MG63 (cell line): ENCODE data around the gene DCST1. TPM values are rescaled to one million over a fixed set of nuclear protein-coding genes. Genes with fewer than 3 reads are reported as not detected.

Source experiments
- DNase-seq: peaks from one replicate; pipeline ENCODE4 v3.0.0-alpha.2; 2020
- H3K27me3 ChIP-seq: fragments of 250-450 bp; sonication (Bioruptor Pico); 2 replicates; pipeline ENCODE4 v1.5.1; 2020; ENCODE audit warnings: mild to moderate bottlenecking, moderate library complexity
- H3K36me3 ChIP-seq: fragments of 250-450 bp; sonication (Bioruptor Pico); 2 replicates; pipeline ENCODE4 v1.5.1; 2020; ENCODE audit warnings: mild to moderate bottlenecking, moderate library complexity
- H3K4me3 ChIP-seq: fragments of 250-450 bp; sonication (Bioruptor Pico); 2 replicates; pipeline ENCODE4 v1.5.1; 2020; ENCODE audit warnings: mild to moderate bottlenecking, moderate library complexity
- H3K9me3 ChIP-seq: fragments of 250-450 bp; sonication (Bioruptor Pico); 2 replicates; pipeline ENCODE4 v1.5.1; 2020; ENCODE audit warnings: mild to moderate bottlenecking, moderate library complexity
- total RNA-seq: library from RNA; depleted of rRNA; stranded (reverse); fragments of >200 nt; shearing (Covaris generic); gene quantifications from 2 replicates; pipeline ENCODE4 v1.2.3, GENCODE V29; 2014; ENCODE audit warnings: low replicate concordance

The DCST1 gene
- total RNA-seq, 1 experiment from 2014 or later: not detected

DNA sequence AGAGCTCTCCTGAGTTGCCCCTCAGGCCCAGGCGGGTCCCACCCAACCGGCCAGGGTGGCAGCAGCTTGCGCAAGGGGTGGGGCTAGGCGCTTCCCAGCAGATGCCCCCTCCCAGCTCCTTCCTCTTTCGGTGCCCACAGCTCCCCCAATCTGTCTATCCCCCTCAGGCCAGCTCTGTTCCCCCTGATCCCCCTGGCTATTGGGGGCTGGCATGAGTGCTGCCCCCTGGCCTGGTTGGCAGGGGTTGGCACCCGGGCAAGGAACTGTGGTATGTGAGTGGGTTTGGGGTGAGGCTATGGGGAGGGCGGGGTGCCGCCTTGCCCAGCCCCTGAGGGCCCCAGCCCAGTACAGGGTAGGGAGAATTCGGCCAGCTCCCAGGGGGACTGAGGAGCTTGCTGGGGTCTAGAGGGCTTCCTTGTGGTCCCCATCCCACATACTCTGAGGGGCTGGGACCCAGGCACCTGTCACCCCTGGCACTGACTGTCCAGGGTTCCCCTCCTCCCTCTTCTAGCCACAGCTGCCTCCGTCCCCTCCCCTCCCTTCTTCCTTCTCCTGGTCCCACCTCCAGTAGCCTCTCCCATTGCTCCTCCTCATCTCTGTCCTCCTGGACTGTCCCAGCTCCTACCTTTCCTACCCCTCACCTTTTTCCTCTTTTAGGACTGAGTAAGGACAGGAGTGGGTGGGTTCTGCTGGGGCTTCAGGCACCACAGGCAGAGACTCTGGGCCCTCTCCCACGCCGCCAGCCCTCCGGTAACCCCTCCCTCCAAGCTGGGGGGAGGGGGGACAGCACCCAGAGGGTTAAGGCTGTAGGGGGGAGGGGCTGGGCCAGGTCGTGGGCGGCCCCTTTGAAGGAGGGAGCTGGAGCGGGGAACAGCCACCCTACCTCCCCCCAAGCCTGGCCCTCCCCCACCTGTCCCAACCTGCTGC, 25.3 kb upstream of the DCST1 start:
- Histone ChIP-seq H3K27me3 (no peaks in the 10 kb centered on the region), H3K9me3 (no peaks in the 10 kb centered on the region), H3K36me3 (peaks cover 76% of the 10 kb centered on the region), H3K4me3 (no peak overlapping the region)
- DNase-seq: no peak

DNA sequence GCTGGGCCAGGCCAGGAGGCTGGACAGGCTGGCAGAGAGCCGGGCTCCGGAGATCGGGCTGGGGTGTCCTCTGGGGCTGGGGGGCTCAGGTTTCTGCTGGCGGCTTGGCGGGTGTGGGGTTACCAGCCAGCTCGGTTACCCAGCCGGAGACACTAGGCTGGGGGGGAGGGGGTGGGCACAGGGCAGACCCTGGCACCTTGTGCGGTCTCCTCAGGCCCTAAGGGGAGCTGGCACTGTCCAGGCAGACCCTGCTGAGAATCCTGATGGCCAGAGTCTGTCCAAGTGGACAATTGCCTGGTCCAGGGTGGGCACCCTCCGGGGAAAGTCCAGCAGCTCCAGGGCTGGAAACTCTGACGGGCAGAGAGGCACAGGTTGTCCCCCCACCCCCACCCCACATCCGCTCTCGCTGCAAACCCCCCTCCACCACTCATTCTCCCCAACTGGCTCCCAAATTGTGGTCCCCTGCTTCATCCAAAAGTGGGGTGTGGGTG, 24.4 kb upstream of the DCST1 start:
- no peak for DNase-seq
- Histone ChIP-seq H3K9me3 (no peaks in the 10 kb centered on the region), H3K36me3 (peaks cover 76% of the 10 kb centered on the region), H3K4me3 (no peak overlapping the region), H3K27me3 (no peaks in the 10 kb centered on the region)

DNA sequence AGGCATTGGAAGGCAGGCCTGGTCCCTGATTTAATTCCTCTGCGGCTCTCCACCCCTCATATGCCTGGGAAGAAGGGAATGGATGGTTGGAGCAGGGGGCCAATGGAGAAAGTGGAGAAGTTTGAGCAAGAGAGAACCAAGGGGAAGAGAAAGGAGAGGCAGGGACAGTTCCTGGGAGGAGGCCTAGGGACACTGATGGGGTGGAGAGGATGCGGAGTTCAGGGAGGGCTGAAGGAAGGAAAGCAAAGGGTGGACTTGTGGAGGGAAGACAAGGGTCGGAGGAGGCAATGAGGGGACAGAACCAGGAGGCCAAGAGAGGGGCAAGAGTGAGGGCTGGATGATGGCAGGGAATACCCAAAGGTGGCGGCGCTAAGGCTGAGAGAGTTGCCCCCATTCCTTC, 23.9 kb upstream of the DCST1 start:
- Histone ChIP-seq H3K27me3 (no peaks in the 10 kb centered on the region), H3K4me3 (no peak overlapping the region), H3K36me3 (peaks cover 76% of the 10 kb centered on the region), H3K9me3 (no peaks in the 10 kb centered on the region)
- DNase-seq: no peak

DNA sequence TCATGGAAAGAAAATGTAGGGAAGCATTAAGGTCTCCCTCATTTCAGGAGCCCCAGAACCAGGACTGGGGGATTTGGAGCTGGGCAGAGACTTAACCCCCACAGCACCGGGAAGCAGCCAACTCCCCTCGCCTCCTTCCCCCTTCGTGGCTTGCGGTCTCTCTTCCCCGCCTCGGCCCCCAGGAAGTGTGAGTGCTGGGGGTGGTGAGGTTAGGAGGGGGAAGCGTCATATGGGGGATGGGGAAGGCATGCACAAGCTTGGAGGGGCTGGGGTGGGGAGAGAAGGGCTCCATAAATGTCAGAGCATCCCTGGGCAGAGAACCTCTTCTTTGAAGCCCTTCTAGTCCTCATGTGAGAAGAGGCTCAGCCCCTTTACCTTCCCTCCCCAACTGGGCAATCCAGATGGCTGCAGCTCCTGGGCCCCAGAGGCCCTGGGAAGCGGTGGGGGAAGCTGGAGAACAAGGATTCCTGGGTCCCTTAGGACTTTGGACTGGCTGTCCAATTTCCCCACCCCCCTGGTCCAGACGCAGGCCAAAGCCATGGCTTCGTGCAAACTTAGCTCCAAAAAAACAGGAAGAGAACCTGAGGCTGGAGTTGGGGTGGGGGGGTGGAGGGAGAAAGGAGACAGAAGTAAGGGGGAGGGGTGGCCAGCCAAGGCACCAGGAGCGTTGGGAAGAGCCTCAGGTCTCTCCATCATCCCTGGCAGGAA, 23.3 kb upstream of the DCST1 start:
- no peaks in the 10 kb centered on the region for H3K27me3 ChIP-seq
- H3K4me3 ChIP-seq: no peak overlapping the region
- no peaks in the 10 kb centered on the region for H3K9me3 ChIP-seq
- peaks cover 80% of the 10 kb centered on the region for H3K36me3 ChIP-seq
- DNase-seq: no peak

DNA sequence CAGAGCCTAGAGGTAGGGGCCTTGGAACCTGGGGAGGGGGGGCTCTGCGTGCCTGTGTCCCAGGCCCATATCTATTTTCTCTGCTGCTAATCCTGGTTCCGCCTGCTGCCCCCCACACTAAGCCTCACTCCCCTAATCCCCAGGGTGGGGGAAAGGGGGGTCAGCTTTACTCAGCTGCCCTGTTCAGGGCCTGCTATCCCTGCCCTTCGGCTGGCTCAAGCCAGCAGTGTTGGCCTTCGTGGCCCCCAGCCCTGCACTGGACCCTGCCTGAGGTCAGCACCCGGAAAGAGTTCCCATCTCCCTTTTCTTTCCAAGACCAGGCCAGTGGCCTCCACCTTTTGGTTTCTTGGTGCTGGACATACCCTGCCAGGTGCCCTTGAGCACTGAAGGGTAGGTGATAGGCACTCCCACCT, 22.6 kb upstream of the DCST1 start:
- Histone ChIP-seq H3K4me3 (no peak overlapping the region), H3K36me3 (peaks cover 83% of the 10 kb centered on the region), H3K27me3 (no peaks in the 10 kb centered on the region), H3K9me3 (no peaks in the 10 kb centered on the region)
- no peak for DNase-seq

DNA sequence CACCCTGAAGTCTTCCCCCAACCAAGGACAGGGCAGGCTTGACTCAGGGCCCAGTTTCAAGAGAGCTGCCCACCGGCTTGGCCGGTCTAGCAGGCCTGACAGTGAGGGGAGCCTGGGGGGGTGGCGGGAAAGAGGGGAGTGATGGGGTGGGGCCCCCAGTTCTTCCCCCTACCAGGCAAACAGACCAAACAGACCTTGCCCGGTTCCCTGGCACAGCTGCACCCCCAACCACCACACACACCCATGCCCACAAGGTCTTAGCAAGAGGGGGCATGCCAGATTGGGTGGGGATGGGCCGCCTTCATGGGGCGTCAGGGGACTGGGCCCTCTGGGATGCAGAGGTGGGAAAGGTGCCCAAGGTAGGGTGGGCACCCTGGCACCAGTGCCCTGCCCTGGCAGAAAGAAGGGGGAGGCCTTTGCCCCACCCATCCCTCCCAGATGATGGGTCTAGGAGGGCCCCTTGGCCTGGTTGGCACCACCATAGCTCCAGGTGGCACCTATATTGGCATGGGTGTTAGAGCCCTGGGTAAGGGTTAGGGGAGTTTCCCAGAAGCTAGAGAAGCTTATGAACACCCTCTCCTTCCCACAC, 22.1 kb upstream of the DCST1 start:
- Histone ChIP-seq H3K27me3 (no peaks in the 10 kb centered on the region), H3K4me3 (no peak overlapping the region), H3K9me3 (no peaks in the 10 kb centered on the region), H3K36me3 (peaks cover 83% of the 10 kb centered on the region)
- DNase-seq: no peak

DNA sequence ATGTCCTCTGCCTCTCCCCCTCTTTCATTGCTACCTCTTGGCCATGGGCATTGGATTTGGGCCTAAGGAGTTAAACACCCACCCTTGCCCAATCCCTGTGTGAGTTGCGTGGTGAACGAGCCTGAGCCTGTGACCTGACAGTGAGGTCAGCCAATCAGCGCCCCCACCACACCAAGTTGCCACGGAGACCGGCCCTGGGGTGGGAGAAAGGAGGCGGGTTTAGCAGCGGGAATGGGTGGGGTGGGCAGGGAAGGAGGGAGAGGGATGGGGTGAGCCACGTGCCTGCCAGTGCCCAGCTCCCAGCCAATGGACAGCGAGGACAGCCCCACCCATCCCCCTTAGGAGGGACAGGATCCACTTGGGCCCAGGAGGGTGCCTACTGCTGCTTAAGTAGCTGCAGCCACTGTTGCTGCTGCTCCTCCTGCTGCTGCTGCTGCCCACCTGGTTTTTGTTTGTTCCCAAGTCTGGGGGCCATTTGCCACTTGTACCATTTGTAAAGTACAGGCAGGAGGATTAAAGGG, 21.5 kb upstream of the DCST1 start:
- Histone ChIP-seq H3K27me3 (no peaks in the 10 kb centered on the region), H3K4me3 (no peak overlapping the region), H3K9me3 (no peaks in the 10 kb centered on the region), H3K36me3 (peaks cover 82% of the 10 kb centered on the region)
- peak; percentile 62 for DNase-seq

DNA sequence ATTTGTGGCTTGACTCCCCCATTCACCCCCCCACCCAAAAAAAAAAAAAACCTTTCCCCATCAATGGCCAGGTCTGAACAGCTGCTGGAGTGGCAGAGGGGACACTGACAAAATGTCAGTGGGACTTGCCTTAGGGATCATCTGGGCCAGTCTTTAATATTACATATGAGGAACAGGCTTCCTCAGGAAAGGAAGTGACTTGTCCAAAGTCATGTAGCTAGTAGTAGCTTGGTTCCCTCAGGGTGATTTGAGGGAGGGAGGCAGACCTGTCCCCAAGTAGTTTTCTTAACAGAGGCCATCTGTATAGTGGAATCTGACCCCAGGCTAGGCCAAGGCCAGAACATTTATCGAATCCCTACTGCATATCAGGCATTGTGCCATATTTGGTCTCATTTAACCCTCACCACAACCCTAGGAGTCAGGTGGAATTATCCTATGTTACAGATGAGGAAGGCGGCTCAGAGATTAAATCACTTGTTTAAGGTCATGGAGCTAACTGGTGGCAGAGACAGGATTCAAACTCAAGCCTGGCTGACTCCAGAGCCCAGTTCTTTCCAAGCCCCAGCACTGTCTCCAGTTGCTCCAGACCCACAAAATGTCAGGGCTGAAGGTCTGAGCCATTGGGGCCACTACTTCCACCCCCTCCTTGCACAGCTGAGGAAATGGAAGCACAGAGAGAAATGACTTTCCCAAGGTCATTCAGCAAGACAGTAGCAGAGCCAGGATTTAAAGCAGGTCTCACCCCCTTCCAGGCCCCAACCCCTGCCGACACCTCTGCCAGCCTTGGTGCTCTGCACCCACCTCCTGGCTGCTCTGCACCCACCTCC, 20.6 kb upstream of the DCST1 start:
- Histone ChIP-seq H3K36me3 (peaks cover 77% of the 10 kb centered on the region), H3K4me3 (no peak overlapping the region), H3K9me3 (no peaks in the 10 kb centered on the region), H3K27me3 (no peaks in the 10 kb centered on the region)
- no peak for DNase-seq

DNA sequence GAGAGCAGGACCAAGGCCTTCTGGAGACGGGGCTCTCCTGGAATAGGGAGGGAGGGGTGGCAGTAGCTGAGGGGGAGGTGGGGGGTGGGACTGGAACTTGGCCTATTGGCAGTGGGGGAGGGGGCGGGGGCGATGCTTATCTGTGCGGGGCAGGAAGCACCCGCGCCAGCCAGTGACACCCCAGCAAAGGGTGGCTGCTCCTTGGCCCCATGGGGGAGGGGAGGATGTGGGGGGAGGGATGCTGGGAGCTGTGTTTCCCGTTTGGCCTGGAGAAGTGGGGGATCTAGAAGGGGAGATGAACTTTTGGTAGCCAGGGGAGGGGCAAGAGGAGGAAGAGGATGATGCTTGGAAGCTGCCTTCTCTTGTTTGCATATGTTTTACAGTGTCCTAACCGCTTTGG, 20.0 kb upstream of the DCST1 start:
- peaks cover 74% of the 10 kb centered on the region for H3K36me3 ChIP-seq
- H3K4me3 ChIP-seq: no peak overlapping the region
- H3K9me3 ChIP-seq: no peaks in the 10 kb centered on the region
- H3K27me3 ChIP-seq: no peaks in the 10 kb centered on the region
- no peak for DNase-seq

DNA sequence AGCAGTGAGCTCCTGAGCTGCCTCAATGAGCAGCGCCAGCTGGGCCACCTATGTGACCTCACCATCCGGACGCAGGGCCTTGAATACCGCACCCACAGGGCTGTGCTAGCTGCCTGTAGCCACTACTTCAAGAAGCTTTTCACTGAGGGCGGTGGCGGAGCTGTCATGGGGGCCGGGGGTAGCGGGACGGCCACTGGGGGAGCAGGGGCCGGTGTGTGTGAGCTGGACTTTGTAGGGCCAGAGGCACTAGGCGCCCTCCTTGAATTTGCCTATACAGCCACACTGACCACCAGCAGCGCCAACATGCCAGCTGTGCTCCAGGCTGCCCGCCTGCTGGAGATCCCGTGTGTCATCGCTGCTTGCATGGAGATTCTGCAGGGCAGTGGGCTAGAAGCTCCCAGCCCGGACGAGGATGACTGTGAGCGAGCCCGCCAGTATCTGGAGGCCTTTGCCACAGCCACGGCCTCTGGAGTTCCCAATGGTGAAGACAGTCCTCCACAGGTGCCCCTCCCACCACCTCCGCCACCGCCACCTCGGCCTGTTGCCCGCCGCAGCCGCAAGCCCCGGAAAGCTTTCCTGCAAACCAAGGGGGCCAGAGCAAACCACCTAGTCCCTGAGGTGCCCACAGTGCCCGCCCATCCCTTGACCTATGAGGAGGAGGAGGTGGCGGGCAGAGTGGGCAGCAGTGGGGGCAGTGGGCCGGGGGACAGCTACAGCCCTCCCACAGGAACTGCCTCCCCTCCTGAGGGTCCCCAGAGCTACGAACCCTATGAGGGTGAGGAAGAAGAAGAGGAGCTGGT, 18.7 kb upstream of the DCST1 start:
- H3K36me3 ChIP-seq: peaks cover 75% of the 10 kb centered on the region
- H3K27me3 ChIP-seq: no peaks in the 10 kb centered on the region
- no peak overlapping the region for H3K4me3 ChIP-seq
- DNase-seq: no peak
- H3K9me3 ChIP-seq: no peaks in the 10 kb centered on the region

DNA sequence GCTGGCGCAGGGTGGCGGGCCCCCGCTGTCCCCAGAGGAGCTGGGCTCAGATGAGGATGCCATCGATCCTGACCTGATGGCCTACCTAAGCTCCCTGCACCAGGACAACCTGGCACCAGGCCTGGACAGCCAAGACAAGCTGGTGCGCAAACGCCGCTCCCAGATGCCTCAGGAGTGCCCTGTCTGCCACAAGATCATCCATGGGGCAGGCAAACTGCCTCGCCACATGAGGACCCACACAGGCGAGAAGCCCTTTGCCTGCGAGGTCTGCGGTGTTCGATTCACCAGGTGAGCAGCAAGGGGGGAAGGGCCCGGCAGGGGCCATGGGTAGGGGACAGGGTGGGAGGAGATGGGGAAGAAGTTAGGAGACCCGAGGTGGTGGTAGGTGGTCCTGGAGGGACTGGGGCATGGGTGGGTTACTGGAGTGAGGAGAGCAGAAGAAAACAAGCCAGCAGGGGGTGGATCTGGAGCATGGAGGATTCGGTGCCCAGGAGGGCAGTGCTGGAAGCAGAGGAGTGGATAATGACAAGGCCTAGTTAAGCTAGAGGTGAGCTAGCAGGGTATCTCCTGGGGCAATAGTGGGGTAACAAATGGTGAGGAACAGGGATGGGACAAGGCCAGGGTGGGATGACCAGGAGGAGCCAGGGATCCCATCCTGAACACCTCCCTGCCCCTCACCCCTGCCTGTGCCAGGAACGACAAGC, 17.9 kb upstream of the DCST1 start:
- H3K9me3 ChIP-seq: no peaks in the 10 kb centered on the region
- H3K27me3 ChIP-seq: no peaks in the 10 kb centered on the region
- peaks cover 70% of the 10 kb centered on the region for H3K36me3 ChIP-seq
- DNase-seq: no peak
- H3K4me3 ChIP-seq: no peak overlapping the region

DNA sequence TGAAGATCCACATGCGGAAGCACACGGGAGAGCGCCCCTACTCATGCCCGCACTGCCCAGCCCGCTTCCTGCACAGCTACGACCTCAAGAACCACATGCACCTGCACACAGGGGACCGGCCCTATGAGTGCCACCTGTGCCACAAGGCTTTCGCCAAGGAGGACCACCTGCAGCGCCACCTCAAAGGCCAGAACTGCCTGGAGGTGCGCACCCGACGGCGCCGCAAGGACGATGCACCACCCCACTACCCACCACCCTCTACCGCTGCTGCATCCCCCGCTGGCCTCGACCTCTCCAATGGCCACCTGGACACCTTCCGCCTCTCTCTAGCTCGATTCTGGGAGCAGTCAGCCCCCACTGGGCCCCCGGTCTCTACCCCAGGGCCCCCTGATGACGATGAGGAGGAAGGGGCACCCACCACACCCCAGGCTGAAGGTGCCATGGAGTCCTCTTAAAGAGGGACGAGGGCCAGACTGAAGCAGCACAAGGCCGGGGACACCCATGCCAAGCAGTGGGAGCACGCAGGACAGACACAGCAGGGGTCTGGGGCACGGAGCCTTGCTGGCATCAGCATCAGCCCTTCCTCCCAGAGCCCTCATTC, 17.3 kb upstream of the DCST1 start:
- Histone ChIP-seq H3K4me3 (no peak overlapping the region), H3K9me3 (no peaks in the 10 kb centered on the region), H3K36me3 (peaks cover 65% of the 10 kb centered on the region), H3K27me3 (no peaks in the 10 kb centered on the region)
- DNase-seq: no peak

DNA sequence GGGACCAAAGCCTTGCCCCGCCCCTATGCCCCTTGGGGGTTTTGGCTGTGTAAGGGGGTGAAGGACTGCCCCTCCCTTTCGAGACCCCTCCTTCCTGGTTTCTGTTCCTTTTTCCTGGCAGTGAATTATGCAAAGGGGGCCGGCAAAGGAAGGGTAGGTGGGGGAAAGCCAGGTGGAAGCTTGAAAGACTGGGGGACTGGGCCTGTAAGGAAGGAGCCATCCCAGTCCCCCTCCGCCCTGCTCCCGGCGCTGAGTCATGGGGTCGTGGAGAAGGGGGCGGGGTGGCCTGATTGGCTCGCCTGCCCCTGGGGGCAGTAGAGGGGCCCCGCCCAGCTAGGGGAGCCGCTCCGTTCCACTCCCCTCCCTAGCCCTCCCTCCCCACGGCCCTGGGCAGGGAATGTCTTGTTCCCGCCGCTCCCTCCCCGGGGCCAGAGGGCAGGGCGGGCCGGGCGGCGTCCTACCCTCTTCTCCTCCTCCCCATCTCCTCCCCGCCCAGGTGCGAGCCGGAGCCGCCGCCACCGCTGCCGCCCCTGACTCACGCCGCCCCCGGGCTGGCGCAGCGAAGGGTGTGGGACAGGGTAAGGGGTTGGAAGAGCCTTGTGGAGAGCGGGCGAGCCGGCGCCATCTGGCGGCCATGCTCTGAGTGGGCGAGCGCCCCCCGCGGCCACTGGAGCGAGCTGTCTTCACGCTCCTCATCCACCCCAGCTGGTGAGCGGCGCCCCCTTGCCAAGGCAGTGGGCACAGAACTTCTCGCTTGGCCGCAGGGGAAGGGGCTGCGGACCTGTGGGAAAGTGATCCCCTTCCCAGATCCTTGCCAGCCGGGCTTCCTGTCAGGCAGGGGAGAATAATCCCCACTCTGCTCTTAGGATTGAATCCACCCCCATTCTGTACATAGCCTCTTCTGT, 16.3 kb upstream of the DCST1 start:
- peak overlapping the region; percentile 1 for H3K4me3 ChIP-seq
- no peaks in the 10 kb centered on the region for H3K9me3 ChIP-seq
- peaks cover 60% of the 10 kb centered on the region for H3K36me3 ChIP-seq
- DNase-seq: peak; percentile 99
- H3K27me3 ChIP-seq: no peaks in the 10 kb centered on the region

DNA sequence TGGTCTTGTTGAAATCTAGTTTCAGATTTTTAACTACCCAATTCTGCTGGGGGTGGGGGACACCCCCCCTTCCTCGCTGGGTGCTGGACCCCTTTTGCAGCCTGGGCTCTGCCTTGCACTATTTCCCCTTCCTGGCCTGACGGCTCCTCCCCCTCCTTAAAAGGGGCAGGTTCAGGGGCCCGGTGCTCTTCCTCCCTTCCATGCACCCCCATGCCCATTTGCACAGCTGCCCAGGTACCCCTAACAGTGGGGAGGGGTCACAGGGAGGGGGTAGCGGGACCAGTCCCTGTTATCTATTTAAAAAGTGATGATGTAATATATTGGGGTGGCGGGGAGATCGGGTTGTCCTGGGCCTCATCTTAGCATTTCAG, 15.7 kb upstream of the DCST1 start:
- H3K4me3 ChIP-seq: no peak overlapping the region
- H3K27me3 ChIP-seq: no peaks in the 10 kb centered on the region
- no peaks in the 10 kb centered on the region for H3K9me3 ChIP-seq
- peaks cover 55% of the 10 kb centered on the region for H3K36me3 ChIP-seq
- DNase-seq: no peak
